ENCODE results near the gene HNRNPA2B1.

GRCh38 chr7:26186364-26187311 is 13.9 kb downstream of the HNRNPA2B1 start:
- TF ChIP-seq CTCF (IDR thresholded peaks at IDR 0.05) (no peak), POLR2AphosphoS5 (IDR thresholded peaks at IDR 0.05) (no peak), POLR2A (IDR thresholded peaks at IDR 0.05) (no peak), EP300 (IDR thresholded peaks at IDR 0.05; ENCODE audit: low read depth) (no peak)

Data from transverse colon (tissue), 4 donors.